ENCODE data around the gene HCN3.

- TF ChIP-seq POLR2AphosphoS5 (IDR thresholded peaks at IDR 0.05; ENCODE audit: low read depth), result peak; percentile 49
- TF ChIP-seq, protein P1, sequence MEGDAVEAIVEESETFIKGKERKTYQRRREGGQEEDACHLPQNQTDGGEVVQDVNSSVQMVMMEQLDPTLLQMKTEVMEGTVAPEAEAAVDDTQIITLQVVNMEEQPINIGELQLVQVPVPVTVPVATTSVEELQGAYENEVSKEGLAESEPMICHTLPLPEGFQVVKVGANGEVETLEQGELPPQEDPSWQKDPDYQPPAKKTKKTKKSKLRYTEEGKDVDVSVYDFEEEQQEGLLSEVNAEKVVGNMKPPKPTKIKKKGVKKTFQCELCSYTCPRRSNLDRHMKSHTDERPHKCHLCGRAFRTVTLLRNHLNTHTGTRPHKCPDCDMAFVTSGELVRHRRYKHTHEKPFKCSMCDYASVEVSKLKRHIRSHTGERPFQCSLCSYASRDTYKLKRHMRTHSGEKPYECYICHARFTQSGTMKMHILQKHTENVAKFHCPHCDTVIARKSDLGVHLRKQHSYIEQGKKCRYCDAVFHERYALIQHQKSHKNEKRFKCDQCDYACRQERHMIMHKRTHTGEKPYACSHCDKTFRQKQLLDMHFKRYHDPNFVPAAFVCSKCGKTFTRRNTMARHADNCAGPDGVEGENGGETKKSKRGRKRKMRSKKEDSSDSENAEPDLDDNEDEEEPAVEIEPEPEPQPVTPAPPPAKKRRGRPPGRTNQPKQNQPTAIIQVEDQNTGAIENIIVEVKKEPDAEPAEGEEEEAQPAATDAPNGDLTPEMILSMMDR (IDR thresholded peaks at IDR 0.05; ENCODE audit: insufficient read depth, low read length), result no peak
- TF ChIP-seq SPI1 (IDR thresholded peaks at IDR 0.05; ENCODE audit: borderline replicate concordance, low read depth), result peak; percentile 60; the same call in 1 of the 2 replicates
Observed at GRCh38 chr1:155324037-155324716, 46.9 kb downstream of the HCN3 start.
